HG03175 (cell line): ENCODE measurements around the gene DNAJC13.

Experiments
- ATAC-seq: cut with Tn5 transposase; IDR thresholded peaks from one replicate; pipeline ENCODE4 v1.9.1; 2021; ENCODE audit warnings: mild to moderate bottlenecking, moderate library complexity; ENCODE audit not compliant: unreplicated experiment

The DNAJC13 gene

DNA sequence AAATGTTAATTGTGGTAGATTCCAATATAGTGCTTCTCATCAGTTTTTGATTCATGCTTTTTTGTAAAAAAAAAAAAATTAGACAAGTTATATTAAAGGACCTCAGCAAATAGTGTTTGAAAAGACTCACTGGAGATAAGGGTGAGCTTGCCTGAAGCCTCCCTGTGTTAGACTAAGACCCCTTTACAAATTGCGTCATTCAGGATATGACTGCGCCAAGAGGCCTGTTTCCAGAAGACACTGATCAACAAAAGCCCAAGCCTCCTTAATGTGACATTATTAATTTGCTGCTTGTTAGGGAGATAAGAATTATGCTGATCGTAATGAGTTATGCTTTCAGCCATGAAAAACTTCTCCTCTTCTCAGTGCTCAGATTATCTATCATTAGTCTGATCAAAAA, 13.0 kb upstream of the DNAJC13 start:
- no peak for ATAC-seq

GRCh38 chr3:132405188-132405587, 12.1 kb upstream of the DNAJC13 start:
- no peak for ATAC-seq

DNA sequence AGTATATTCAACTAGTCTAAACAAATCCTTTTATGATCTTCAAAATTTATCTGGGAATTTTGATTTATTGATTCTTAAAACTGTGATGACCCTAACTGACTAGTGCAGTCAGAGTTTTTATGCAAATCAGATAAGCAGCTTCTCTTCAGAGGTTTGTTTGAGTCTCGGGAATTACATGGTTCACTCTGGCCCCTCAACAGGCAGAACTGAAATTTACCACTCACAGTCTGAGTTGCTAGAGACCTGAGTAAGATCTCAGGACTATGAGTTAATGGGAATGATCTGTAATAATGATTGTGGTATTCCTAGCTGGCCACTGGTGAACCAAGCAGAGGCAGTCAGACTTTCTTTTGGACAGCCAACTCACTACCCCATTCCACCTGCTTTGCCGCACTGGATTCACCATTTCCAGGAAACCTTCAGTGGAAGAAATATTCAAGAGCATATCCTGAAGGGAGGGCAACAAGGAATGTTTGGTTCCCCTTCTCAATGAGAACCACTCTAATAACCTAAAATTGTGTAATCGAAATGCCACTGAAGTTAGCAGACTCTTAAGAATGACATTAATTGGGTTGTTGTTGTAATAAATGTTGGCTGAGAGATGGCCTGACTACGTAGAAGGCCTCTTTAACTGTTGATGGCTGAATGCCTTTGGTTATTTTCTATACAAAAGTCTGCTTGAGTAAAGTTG, 11.5 kb upstream of the DNAJC13 start:
- no peak for ATAC-seq

DNA sequence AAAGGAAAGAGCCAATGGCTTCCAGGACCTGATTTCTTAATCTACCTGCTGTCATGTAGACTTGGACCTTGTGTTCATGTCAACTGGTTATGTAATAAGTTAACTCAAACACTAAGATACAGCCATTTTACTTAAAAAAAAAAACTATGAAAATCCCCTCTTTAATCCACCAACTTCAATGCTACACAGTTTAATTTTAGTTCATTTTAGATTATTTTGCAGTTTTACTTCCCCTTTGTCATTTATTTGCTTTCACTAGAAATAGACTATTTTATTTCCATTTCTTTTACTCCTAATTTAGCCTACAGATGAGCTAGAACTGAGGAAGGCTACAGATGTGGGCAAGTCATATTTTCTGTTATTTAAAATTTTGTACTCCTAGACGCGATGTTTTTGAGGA, 10.7 kb upstream of the DNAJC13 start:
- ATAC-seq: no peak

- ATAC-seq: no peak
These were observed 10.3 kb upstream of the DNAJC13 start for GRCh38 chr3:132407025-132407424.

GRCh38 chr3:132414841-132415240, 2.5 kb upstream of the DNAJC13 start:
- no peak for ATAC-seq

- no peak for ATAC-seq
These were observed 1.1 kb upstream of the DNAJC13 start for GRCh38 chr3:132416161-132416560.

GRCh38 chr3:132417695-132418411, 551 bp downstream of the DNAJC13 start:
- ATAC-seq: peak; percentile 58

DNA sequence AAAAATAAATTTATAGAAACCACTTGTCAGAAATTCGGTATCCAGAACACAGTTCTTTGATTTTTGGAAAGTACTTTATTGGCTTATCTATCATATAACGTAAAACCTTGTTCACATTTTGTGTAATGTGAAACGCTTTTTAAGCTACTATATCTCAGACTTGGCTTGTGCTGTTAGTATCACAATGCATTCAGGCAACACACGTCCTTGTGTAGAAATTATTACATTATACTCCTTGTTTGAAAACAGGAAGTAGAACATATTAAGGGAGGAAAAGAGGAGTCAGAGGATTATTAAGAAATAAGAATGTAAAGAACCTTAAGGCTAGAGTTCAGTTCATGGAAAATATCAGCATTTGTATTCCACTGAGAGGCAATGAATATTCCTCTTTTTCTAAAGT, 1.6 kb downstream of the DNAJC13 start:
- ATAC-seq: no peak

GRCh38 chr3:132421832-132422231, 4.5 kb downstream of the DNAJC13 start:
- ATAC-seq: no peak

DNA sequence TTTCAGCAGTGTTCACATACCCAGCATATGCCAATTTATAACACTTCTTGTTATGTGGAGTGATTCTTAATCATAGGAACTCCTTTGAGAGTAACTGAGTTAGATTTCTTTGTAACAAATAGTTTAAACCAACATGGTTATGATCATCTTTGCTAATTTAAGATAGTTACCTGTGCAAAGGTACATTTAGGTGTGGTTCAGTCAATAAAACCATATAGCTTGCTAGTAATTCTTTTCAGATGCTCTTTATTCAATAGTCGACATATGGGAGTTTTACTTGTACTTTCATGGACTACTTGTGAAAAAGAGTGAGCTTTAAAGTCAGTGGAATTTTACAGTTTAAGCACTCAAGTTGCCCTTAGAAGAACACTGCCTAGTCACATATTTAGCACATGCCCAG, 5.2 kb downstream of the DNAJC13 start:
- no peak for ATAC-seq

GRCh38 chr3:132432639-132433038, 15.3 kb downstream of the DNAJC13 start:
- ATAC-seq: no peak

- ATAC-seq: no peak
These were observed 15.8 kb downstream of the DNAJC13 start for GRCh38 chr3:132433121-132433520.

- ATAC-seq: no peak
These were observed 18.1 kb downstream of the DNAJC13 start for GRCh38 chr3:132435224-132435910.

GRCh38 chr3:132435911-132436425, 18.7 kb downstream of the DNAJC13 start:
- ATAC-seq: no peak

- no peak for ATAC-seq
These were observed 26.1 kb downstream of the DNAJC13 start for GRCh38 chr3:132443421-132443820.

GRCh38 chr3:132444383-132444782, 27.1 kb downstream of the DNAJC13 start:
- no peak for ATAC-seq

DNA sequence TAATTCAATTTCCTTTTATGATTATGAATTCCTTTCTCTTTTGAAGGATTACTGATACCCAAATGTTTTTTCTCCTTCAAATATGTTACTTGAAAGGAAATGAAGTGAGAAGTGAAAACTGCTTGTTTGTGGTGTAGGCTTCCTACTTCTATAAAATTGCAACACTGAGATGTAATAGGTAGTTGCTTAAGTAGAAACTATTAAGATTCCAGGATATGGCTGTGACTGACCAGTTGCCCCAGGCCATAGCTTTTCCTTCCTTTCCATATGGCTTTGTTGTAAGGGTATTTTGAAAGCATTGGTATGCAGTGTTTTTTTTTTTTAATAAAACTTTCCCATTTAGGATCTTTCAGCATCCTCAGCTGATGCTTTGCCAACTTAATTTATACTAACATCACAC, 28.5 kb downstream of the DNAJC13 start:
- ATAC-seq: no peak

DNA sequence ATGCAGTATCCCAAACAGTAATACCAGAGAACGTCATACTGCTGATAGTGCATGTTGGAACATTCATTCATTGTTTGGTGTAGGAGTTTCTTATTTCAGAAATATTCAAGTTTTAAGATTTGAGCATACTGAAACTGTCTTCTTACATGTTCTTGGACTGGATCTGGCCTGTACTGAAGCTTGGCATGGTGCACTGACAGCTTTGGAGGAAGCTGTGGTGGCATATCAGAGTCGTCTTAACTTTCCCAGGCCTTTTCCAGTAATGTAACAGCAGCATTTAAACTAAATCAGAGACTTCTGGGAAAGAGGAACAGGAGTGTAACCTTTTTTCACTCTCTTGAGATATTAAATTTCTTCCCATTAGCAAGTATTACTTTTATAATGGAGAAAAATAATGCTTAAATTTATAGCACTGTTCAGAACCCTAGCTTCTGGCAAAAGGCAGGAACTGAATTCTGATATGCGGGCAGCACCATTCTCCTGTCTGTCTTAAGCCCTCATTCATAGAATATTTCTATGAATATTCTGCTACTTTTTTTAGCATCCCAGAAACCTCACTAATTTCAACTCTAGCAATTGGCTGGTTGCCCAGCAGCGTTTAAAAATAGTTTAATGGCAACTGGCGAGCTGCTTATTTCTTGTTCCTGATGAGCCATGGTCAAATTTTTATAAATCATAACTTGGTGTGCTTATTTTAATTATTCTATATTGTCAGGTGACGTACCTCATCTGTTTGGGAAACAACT, 31.1 kb downstream of the DNAJC13 start:
- ATAC-seq: no peak

DNA sequence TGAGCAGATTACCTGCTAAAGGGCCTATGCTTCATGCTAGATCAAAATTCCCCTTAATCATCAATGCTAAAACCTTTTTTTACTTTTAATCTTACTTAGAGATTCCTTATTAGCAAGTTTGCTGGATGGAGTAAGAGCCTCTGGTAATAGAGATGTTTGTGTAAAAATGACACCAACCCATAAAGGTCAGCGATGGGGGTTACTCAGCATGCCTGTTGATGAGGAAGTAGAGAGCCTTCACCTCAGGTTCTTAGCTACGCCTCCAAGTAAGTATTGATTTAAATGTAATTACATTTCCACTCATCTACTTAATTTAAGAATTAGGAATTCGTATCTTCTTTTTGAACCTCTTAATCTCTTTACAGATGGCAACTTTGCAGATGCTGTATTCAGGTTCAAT, 38.8 kb downstream of the DNAJC13 start:
- no peak for ATAC-seq

DNA sequence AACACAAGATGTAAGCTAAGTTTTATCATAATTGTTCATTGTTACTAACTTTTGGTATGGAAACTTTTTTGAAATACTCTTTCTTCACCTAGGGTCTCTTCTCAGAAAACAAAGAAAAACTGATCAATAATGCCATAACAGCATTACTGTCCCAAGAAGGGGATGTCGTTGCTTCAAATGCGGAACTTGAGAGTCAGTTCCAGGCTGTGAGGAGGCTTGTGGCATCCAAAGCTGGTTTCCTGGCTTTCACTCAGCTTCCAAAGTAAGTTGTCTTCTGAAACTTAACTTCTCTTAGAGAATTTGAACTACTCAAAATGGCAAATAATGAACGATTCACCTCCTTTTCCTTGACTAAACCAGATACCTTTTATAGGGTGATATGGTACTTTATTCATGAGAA, 39.3 kb downstream of the DNAJC13 start:
- no peak for ATAC-seq
